Erythroblast (primary cell): ENCODE data around the gene STK32C.

Experiments
- DNase-seq, 2 experiments: peaks; one replicate each; lab custom pipeline; 2025; lab: John Stamatoyannopoulos, UW
- GATA1 ChIP-seq: IDR thresholded peaks from 2 replicates; pipeline ENCODE4 v1.6.1; 2011; ENCODE audit warnings: low read depth, mild to moderate bottlenecking, control low read depth, low read length, moderate library complexity
- POLR2A ChIP-seq: IDR thresholded peaks from 2 replicates; pipeline ENCODE4 v1.6.1; 2011; ENCODE audit warnings: mild to moderate bottlenecking, low read length

The STK32C gene

DNA sequence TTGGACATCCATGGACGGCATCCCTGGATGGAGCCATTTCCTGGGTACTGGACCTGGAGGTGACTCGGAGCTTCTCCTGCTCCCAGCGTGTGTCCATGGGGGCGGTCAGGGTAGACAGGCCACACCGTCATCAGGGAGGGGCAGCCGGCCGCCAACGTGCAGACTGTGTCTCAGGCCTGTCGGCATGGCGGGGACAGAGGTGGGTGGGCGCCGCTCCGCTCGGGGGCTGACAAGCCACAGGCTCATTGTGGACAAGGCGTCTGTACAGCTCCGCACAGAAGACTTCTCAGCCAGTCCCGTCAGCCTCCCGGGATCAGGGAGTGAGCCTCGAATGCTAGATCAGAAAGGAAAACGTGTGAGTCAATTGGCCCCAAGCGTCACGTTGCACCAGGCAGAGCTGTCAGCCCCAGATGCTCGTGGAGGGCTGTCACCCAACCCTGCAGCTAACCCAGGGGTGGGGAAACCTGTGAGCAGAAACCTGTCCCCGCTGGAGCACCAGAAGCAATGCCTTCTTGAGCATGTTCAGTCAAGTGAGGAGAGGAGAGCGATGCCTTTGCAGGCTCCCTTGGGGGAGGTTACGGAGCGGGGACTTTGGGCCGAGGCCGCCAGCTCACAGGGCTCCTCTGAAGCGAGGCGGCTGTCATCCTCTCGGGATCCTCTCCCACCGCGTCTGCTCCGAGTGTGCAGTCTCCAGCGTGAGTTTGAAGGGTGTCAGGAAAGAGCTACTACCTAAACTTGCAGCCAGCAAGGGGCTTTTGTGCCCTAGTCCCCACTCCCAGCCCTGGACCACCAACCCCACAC, 137.0 kb downstream of the STK32C start:
- TF ChIP-seq POLR2A (no peak), GATA1 (no peak)
- no peak for DNase-seq

DNA sequence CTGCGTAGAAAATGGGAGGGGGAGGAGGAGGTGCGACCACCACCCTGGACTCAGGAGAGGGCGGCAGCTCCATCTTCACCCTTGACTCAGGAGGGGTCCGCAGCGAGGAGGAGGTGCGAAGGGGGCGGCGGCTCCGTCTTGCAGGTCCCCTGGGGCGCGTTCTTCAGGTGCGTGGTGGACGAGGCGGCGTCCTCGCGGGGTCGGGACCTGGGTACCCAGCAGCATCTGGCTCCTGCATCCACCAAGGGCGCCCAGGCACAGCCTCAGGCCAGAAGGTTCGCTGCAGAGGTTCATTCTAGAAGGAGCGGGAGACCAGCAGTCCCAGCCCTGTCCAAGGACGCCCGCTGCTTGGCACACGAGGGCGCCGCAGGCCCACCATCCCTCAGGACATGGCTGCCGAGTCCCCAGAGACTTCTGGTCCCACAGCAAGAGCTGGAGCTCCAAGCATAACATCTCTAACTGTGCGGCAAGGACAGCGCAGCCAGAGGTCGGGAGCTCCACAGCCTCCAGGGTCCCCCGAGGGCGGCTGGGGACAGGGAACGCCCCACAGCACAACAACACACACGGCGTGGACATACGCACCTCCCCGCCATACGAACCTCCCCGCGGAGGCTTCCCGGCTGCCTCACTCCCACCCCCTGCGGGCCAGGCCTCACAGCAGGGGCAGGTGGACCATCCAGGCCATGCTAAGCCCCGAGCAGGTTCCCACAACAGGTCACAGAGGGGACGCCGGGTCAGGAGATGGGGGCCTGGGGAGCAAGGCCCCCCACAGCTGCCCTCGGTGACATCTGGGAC, 137.8 kb downstream of the STK32C start:
- TF ChIP-seq GATA1: no peak
- TF ChIP-seq POLR2A: no peak
- DNase-seq: no peak

DNA sequence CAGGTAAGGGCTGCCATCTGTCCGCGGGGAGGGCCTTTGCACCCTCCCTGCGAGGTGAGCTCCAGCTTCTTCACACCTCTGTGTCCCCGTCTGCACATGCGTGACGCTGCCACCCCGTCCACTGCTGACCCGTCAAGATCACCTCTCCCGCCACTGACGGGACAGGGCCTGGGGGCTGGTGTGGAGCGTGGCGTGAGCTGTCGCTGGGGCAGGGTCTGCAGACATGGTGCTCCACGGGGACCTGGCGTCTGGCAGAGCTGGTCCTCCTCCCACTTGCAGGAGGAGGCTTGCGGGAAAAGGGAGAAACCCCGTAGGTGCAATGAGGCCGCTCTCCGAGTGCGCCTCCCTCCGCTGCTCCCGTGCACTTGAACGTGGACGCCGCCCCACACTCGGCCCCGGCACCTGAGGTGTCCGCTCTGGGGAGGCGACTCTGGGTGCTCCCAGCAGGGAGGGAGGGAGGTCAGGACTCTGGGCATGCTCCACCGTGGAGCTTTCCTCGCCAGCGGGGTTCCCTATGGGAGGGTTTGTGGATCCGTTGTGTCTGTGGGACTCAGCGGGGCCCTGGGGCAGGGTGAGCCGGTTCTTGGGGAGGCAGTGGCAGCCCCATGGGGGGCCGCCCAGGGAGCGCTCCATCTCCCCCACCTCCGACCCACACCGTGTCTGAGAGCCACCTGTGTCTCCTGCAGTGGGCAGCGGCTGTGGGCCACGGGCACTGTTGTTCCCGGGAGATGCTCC, 138.6 kb downstream of the STK32C start:
- no peak for TF ChIP-seq POLR2A
- TF ChIP-seq GATA1: no peak

DNA sequence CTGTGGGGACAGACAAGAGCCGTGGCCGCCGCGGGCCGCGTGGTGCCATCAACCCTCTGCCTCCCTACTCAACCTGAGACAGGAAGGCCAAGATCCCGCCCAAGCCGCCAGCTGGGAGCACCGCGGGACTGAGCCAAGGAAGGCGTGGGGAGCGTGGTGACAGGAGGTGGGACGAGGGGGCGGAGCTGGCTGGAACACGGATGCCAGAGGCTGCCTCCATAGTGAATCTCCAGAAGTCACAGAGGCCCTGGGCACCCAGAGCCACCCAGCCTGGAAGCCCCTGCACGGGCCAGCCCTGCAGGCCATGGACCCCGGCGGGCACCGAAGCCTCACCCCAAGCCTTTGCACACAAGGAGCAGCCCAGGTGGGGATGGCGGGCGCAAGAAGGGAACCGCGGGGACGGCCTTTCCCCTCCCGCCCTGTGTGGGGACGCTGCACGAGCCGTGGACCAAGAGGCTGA, 139.1 kb downstream of the STK32C start:
- no peak for DNase-seq
- TF ChIP-seq POLR2A (no peak), GATA1 (no peak)

More for the DNA sequence above, 138.6 kb downstream of the STK32C start:
- DNase-seq: no peak

DNA sequence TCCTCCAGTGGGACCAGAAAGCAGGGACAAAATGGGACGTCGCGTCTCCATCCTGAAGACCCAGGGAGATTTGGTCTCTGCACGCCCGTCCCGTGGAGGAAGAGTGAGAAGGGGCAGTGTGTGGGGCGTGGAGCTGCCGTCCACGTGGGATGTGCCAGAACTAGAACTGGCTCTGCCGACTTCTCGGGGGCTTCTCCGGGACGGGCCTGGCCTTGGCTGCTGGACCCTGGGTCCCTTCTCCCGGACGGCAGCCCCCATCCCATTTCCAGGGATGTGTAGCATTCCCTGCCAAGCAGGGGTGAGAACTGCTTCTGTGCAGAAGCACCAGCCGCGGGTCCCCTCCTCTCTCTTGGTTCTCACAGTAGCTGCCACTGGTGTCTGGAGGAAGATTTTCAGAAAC, 139.8 kb downstream of the STK32C start:
- TF ChIP-seq POLR2A (no peak), GATA1 (no peak)
- no peak for DNase-seq

DNA sequence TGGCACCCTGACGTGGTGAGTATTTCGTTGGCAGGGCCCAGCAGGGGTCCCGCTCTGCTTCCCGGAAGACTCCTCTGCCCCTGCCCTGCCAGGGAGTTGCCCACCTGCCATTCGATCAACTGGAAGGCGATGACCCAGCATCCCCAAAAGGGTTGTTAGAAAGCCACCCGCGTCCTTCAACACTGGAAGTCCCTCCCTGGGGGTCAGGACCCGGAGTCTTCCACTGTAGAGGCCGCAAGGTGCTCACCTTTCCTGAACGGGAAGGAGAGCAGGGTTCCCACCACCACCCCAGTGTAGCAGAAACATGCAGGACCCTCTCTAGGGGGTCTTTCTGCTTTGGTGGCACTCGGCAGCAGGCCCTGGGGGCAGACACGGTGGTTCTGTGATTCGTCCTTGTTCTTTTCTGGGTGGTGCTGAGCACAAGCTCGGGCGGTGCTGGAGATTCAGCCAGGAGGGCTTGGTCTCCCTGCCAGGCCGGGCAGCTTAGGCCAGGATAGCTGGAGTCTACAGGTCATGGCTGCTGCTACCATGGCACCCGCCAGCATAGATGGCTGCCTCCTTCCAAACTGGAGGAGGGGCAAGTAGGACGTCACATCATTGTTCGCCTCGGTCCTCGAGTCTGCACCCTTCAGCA, 140.6 kb downstream of the STK32C start:
- TF ChIP-seq GATA1: no peak
- TF ChIP-seq POLR2A: no peak
- DNase-seq: no peak

DNA sequence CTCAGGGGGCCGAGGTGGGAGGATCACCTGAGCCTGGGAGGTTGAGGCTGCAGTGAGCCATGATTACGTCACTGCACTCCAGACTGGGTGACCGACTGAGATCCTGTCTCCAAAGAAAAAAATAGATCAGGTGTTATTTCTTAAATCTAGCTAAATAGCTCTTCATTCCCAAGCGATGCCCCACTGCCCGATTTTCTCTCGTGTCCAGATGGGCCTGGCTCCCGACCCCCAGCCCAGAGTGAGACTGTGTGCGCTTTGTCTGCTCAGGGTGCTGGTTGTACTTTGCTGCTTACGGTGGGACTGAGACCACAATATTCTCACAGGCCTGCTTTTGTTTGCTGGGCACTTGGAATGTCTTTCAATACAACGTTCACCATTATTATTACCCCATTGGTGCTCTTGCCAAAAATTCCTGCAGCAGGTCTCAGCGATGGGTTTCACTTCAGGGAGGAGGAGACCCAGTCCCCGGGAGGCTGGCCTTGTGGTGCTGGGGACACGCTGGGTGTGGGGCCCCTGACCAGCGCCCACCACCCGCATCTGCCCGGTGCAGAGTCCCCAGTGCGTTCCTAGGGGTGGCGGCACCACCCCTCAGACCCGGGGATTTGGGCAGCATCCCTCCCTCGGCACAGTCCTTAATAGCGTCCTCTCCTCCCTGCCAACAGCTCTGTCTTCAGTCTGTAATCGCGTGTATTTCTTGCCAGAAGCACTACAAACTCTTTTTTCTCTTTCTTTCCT, 141.4 kb downstream of the STK32C start:
- TF ChIP-seq GATA1 (no peak), POLR2A (no peak)
- no peak for DNase-seq

DNA sequence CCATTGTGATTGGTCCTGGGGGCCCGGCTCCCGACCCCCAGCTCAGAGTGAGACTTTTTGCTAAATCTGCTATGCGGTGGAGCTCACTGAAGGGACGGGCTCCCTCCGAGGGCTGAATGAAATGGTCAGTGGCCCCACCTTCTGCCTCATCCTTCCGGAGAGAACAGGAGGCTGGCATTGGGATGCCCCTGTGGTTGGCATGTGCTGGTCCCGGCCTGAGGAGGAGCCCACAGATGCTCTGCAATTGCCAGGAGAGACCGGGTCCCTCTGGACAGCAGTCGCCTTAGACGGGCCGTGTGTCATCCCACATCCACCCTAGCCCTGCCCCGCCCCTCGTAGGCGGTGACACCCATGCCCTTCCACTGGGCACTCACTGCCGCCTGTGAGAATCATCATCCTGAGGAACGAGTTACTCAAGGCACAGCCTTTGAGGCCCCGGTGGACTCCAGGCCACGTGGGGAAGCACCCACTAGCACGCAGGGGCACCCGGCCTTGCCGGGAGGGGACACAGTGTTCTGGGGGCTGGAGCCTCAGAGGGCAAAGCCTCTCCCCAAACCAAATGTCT, 142.3 kb downstream of the STK32C start:
- DNase-seq: no peak
- TF ChIP-seq POLR2A (no peak), GATA1 (no peak)

DNA sequence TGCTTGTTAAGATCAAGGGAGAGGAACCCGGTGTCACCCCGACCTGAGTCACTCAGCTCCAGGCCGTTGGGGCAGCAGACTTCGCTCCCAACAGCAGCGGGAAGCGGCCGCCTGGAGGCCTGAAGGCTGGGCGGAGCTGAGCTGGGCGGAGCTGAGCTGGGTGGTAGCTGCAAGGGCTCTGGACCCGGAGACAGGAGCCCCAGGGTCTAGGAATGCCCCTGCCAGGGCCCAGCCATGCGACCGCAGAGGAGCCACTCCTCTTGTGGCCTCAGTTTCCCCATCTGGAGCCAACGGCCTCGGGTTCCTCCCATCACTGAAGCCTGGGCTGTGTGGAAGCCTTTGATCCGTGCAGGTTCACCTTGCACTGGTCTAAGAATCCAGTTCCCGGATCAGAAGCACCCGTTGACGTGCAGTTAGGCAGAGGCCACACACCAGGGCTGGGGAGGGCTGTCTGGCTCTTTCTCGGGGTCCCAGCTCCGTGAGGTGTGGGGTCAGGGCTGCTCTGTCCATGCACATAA, 142.9 kb downstream of the STK32C start:
- TF ChIP-seq POLR2A (no peak), GATA1 (no peak)
- no peak for DNase-seq

DNA sequence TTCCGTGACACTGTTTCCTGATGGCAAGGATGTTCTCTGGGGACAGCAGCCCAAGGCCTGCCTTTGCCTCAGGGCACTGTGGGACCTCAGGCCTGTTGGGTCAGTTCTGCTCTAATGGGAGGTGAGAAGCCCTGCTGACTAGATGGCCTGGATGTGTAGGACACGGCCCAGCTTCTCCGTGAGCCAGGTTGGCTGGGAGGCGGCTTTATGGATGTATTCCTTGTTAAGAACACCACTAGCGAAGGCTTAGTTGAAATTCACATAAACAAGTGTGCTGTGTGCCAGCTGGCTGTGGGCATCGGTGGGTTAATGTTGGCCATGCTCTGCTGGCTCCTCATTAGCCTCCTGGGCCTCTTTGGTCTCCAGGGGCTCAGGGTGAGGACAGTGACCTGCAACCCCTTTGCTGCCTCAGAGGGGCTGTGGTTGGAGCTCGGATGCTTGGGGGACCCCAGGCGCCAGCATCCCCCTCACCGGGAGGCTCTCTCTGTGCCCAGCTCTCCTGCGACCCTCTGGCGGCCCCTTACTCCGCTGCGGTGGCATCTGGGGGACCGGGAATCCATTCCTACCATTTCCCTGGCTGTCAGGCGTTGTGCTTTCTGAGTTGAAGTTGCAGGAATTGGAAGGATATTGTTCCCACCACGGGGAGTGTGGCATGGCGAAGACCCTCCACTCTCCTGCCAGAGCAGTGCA, 143.8 kb downstream of the STK32C start:
- no peak for TF ChIP-seq GATA1
- no peak for TF ChIP-seq POLR2A

DNA sequence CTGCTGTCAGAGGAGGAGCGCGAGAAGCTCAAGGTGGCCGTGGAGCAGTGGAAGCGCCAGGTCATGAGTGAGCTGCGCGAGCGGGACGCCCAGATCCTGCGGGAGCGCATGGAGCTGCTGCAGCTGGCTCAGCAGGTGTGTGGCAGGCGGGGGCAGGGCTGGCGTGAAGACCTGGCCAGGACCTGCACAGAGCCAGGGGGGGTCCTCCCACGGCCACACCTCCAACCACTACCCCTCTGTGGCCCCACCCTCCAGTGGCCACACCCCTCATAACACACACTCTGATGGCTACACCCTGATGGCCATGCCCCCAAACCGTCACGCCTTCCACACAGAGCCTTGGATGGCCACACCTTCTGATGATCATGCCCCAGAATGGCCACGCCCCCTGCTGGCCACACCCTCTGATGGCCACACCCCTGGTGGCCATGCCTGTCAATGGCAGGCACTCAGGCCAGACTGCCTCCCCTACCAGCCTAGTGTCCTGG, 144.4 kb downstream of the STK32C start:
- DNase-seq: peak; percentile 60 to 66
- TF ChIP-seq POLR2A: no peak
- no peak for TF ChIP-seq GATA1

More for the DNA sequence above, 143.8 kb downstream of the STK32C start:
- DNase-seq: no peak
